Breast epithelium (tissue), 3 donors: ENCODE results near the gene PDE1C.

Source experiments
- POLR2A ChIP-seq: fragments of 450-650 bp; IDR thresholded peaks from one replicate; pipeline ENCODE4 v1.6.1; 2016; ENCODE audit warnings: antibody characterized with exemption, mild to moderate bottlenecking, moderate library complexity
- POLR2AphosphoS5 ChIP-seq, 3 donors: sonication (generic); formaldehyde crosslinking; IDR thresholded peaks; one replicate each; pipeline ENCODE4 v1.6.1; 2017; ENCODE audit warnings: antibody characterized with exemption in 3 of 3
- TF ChIP-seq, protein P1 (sequence below), 3 donors: fragments of 450-650 bp; IDR thresholded peaks; one replicate each; pipeline ENCODE4 v1.5.1; 2016 to 2017; ENCODE audit warnings: antibody characterized with exemption in 3 of 3, mild to moderate bottlenecking in 3 of 3, moderate library complexity in 3 of 3

DNA sequence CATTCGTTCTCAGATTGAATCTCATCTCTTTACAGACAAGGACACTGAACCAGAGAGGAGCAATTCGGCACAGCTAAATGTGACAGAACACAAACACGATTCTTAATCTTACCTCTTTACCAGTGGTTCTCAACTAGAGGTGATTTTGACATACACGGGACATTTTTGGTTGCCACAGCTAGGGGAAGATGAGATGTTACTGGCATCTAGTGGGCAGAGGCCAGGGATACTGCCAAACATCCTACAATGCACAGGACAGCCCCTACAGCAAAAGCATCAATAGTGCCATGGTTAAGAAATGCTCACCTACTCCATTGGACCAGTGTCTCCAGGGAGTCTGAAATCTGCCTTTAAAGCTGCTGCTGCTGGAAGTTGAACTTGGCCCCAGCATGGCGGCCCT, 27.3 kb downstream of the PDE1C start:
- TF ChIP-seq, protein P1, sequence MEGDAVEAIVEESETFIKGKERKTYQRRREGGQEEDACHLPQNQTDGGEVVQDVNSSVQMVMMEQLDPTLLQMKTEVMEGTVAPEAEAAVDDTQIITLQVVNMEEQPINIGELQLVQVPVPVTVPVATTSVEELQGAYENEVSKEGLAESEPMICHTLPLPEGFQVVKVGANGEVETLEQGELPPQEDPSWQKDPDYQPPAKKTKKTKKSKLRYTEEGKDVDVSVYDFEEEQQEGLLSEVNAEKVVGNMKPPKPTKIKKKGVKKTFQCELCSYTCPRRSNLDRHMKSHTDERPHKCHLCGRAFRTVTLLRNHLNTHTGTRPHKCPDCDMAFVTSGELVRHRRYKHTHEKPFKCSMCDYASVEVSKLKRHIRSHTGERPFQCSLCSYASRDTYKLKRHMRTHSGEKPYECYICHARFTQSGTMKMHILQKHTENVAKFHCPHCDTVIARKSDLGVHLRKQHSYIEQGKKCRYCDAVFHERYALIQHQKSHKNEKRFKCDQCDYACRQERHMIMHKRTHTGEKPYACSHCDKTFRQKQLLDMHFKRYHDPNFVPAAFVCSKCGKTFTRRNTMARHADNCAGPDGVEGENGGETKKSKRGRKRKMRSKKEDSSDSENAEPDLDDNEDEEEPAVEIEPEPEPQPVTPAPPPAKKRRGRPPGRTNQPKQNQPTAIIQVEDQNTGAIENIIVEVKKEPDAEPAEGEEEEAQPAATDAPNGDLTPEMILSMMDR (IDR thresholded peaks at IDR 0.05) = no peak
- TF ChIP-seq POLR2A (no peak), POLR2AphosphoS5 (IDR thresholded peaks at IDR 0.05) (no peak)
